Astrocyte (in vitro differentiated cells and primary cell): ENCODE data around the gene THEM5.

ENCODE experiments used
- EZH2 ChIP-seq: IDR thresholded peaks from 2 replicates; pipeline ENCODE4 v1.6.1; 2012; ENCODE audit warnings: mild to moderate bottlenecking, low read length, inconsistent platforms; ENCODE audit not compliant: insufficient read depth
- TF ChIP-seq, protein P1 (sequence below): IDR thresholded peaks from 2 replicates; pipeline ENCODE4 v1.5.1; 2011; ENCODE audit warnings: low read depth, mild to moderate bottlenecking, inconsistent platforms, low read length, moderate library complexity; ENCODE audit not compliant: insufficient read depth

DNA sequence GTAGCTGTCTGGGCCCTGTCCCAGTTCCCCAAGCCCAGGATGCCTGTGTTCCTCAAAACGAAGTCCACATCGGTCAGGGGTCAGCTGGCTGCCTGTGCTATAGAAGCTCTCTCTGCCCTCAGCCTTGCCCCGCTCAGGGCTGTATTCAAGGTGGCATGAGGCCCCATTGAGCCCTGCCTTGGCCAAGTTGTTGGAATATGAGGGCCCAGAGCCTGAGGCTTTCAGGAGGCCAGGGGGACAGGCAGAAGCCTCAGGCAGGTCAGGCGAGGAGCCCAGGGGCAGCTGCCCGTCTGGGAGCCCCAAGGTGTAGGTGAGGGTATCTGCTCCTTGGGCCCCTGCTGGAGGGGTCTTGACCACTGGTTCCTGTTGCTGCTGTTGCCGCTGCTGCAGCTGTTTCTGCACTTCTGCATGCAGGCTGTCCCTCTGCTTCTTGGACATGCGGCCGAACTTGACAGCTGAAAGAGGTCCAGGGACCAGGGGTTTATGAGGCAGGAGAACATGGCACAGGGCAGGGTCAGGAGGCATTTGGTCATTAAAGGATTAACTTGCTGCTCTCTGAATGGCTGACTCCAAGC, 38.5 kb downstream of the THEM5 start:
- TF ChIP-seq, protein P1, sequence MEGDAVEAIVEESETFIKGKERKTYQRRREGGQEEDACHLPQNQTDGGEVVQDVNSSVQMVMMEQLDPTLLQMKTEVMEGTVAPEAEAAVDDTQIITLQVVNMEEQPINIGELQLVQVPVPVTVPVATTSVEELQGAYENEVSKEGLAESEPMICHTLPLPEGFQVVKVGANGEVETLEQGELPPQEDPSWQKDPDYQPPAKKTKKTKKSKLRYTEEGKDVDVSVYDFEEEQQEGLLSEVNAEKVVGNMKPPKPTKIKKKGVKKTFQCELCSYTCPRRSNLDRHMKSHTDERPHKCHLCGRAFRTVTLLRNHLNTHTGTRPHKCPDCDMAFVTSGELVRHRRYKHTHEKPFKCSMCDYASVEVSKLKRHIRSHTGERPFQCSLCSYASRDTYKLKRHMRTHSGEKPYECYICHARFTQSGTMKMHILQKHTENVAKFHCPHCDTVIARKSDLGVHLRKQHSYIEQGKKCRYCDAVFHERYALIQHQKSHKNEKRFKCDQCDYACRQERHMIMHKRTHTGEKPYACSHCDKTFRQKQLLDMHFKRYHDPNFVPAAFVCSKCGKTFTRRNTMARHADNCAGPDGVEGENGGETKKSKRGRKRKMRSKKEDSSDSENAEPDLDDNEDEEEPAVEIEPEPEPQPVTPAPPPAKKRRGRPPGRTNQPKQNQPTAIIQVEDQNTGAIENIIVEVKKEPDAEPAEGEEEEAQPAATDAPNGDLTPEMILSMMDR = no peak
- TF ChIP-seq EZH2 = no peak
